GM12874 (cell line): Measurements from ENCODE around the gene FCAMR.

Experiments
- TF ChIP-seq, protein P1 (sequence below): IDR thresholded peaks from 2 replicates; pipeline ENCODE4 v1.5.1; 2011; ENCODE audit warnings: low read depth, mild to moderate bottlenecking, control low read depth, low read length, moderate library complexity; ENCODE audit not compliant: insufficient read depth

The FCAMR gene

DNA sequence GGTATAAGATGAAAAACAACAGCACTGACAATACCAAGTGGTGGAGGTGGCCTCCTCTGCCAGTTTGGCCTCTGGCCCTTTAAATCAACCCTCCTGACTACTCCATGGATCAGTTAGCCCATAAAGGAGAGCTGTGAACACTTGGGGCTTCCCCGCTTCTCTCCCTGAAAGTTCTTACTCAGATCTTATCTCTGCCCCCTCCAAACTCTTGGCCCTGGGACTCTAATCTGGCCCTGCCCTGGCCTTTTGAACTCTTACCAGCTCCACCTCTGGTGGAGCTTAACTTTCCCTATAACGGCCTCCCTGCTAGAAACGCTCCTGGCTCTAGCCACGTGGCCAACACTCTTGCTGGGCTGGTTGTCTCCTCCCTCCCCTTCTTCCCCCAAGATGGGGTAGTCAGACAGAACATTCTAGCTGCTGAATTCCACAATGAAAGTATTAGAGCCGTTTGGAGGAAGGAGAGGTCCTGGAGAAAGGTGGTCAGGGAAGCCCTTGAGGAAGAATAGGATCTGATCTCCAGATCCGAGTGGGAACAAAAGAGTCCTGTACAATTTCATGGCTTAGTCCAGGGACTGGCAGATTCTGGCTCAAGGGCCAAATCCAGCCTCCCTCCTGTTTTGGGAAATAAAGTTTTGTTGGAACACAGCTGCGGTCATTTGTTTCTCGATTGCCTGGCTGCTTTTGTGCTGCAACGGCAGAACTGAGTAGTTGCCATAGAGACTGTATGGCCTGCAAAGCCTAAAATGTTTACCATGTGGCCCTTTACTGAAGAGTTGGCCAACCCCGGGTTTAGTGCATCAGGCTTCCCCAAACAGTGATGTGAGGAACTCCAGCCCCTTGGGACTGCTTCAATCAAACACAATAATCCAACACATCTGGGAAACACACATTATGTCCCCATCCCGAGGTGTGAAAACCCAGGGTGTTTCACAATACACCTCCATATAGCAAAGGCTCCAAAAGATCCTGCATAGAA, 14.5 kb downstream of the FCAMR start:
- TF ChIP-seq, protein P1, sequence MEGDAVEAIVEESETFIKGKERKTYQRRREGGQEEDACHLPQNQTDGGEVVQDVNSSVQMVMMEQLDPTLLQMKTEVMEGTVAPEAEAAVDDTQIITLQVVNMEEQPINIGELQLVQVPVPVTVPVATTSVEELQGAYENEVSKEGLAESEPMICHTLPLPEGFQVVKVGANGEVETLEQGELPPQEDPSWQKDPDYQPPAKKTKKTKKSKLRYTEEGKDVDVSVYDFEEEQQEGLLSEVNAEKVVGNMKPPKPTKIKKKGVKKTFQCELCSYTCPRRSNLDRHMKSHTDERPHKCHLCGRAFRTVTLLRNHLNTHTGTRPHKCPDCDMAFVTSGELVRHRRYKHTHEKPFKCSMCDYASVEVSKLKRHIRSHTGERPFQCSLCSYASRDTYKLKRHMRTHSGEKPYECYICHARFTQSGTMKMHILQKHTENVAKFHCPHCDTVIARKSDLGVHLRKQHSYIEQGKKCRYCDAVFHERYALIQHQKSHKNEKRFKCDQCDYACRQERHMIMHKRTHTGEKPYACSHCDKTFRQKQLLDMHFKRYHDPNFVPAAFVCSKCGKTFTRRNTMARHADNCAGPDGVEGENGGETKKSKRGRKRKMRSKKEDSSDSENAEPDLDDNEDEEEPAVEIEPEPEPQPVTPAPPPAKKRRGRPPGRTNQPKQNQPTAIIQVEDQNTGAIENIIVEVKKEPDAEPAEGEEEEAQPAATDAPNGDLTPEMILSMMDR, result no peak

DNA sequence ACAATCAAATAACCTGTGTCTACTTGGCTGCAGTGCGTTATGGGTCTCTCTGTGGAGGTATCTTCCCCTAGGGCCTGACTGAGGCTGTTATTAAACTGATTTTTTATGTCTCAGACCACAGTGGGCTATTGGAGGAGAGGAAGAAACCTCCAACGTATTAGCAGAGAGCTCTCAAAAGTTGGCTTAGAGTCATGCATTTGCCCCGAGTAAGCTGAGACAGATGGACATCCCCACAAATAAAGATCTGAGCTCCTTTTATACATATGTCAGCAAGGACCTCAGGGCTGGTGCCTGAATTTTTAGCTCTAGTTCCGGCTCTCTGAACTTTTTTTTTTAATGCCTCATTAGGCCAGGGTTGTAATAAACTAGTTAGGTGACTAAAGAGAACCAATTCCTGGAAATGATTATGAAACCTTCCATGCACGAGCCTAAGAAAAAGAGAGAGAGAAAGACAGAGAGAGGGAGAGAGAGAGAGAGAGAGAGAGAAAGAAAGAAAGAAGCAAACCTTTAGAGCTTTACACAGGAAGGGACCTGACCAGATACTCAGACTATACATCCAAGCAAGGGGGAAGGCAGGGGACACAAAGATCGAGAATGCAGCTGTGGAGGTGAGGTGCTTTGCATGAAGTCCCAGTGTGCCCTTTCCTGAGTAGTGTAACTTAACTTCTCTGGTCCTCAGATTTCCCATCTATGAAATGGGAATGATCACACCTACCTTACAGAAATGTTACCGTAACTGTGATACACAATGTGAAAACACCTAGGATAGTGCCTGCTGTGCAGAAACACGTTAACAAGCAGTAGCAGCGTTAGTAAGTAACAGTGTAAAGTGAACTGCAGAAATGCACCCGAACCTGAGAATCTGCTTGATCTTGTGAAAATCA, 15.6 kb downstream of the FCAMR start:
- TF ChIP-seq, protein P1, result no peak

DNA sequence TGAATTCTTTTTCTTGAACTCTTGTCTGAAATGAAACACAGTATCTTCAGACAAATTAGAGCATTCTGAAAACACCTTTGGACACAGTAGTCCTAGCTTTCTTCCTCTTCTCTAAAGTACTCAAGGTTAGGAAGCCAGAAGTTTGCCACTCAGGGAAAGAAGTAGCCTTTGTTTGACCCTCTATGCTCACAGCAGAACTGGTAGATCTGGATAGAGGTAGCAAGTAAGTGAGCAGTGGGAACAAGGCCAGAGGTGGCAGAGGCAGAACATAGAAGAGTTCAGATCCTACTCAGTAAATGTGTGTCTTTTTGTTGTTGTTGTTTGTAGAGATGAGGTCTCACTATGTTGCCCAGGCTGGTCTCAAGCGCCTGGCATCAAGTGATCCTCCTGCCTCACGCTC, 16.6 kb downstream of the FCAMR start:
- TF ChIP-seq, protein P1, result no peak

DNA sequence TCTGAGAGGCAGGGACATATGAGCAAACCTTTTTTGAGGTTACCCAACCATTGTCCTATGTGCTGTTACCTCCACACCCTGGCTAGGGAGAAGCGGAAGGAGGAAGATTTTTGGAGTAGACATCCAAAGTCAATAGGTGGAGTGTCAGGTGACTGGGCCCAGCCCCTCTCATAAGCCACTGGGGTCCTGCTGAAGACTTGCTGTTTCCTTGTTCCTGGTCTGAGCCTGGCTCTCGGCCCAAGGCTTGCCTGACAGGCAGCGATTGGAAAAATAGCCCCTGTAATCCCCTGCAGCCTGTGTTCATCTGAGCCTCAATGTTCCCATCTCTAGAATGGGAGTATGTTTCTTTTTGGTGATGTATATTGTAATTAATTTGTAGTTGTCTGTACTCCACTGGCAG, 17.1 kb downstream of the FCAMR start:
- TF ChIP-seq, protein P1, result no peak

DNA sequence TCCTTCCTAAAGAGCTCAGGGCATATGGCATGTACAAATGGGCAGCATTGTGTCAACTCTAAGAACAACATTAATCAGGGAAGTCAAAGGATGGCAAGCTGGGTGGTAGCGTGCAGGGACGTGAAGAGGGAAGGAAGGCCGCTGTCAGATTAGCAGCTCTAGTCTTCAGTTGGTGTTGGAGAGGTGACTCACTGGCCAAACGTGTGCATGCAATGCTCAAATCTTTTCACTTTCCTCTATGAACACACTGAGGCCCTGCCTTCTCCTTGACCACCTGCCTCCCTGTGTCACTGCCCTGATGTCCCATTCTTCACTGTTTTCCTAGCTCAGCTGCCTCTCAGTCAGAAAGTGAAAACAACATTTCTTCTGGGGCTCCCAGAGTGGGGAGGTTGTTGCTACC, 18.1 kb downstream of the FCAMR start:
- TF ChIP-seq, protein P1, result no peak

DNA sequence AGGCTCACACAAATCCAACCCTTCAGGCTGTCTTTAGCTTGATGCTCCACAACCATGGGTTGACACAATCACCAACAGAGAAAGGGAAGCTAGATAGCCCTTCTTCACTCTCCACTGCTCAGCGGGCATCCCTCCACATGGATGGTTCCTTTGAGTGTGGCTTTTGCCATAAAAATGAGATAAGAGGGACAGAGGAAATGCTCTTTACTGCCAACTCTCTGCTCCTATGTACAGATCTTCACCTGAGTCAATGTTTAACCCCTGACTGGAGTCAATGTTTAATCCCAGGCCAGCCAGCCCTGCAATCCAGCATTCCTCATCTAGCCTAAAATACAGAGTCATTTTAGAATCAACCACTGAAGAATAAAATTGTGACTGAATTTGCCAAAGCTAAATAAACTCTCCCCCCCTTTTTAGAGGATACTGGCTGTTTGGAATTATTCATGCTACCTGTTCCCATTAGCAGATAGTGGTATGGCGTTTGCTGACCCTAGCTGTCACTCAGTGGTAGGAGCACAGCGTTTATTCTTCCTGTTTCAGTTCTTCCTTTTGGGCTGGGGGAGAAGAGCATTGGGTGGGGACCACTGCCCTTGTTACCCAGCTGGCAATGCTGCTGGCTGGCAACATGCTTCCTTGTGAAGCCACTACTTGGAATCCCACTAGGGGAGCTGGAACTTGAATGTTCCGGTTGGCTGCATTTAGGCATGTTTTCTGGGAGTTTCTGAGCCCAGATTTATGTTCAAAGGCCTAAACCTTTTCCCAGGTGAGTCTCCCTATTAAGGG, 18.8 kb downstream of the FCAMR start:
- TF ChIP-seq, protein P1, result no peak

DNA sequence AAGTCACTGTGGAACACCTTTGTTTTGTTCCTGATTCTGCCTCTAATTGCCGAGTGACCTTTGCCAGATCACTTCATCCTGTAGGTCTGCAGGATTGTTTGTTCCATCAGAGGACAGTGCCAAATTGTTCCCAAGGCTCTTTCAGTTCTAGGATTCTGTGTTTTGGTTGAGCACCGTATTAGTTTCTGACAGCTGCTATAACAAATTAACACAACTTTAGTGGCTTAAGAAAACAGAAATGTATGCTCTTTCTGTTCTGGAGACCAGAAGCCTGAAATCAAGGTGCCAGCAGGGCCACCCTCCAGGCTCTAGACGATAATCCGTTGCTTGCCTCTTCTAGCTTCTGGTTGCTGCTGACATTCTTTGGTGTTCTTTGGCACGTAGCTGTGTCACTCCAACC, 20.6 kb downstream of the FCAMR start:
- TF ChIP-seq, protein P1, result no peak
